ENCODE data around the gene SERGEF.

DNA sequence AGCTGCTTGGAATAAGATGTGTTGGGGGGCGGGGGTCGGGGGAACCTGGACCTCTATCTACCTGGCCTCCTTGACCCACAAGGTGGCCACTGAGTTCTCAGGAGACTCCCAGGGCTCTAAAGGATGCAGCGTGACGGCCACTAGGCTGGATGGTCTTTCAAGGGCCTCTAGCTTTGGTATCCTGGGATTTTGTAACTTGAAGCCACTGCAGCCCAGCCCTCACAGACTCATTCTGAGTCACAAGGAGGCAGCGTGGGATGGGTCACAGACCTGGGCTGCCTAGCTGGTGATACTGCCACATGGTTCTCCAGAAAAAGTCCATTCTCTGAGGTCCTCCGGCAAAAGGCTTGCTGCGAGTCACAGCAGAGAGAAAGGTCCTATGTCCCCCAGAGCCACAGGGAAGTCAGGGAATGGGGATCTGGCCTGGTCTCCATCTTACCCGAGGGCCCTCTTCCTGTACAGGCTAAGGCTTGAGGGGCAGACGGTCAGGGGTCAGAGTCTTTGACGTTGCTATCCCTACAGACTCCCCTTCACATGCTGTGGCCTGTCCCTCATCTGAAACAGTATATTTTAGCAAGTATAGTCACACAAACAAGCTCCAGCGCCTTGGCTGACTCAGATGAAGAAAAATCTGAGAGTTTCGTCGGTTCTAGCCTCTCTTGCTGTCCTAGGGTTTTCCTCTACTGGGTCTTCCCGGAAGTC lies 225.9 kb downstream of the SERGEF start:
- no peak; the same call in 1 of the 2 replicates for TF ChIP-seq POLR2A (IDR thresholded peaks at IDR 0.05; ENCODE audit: low read depth, low read length)
- TF ChIP-seq, protein P1, sequence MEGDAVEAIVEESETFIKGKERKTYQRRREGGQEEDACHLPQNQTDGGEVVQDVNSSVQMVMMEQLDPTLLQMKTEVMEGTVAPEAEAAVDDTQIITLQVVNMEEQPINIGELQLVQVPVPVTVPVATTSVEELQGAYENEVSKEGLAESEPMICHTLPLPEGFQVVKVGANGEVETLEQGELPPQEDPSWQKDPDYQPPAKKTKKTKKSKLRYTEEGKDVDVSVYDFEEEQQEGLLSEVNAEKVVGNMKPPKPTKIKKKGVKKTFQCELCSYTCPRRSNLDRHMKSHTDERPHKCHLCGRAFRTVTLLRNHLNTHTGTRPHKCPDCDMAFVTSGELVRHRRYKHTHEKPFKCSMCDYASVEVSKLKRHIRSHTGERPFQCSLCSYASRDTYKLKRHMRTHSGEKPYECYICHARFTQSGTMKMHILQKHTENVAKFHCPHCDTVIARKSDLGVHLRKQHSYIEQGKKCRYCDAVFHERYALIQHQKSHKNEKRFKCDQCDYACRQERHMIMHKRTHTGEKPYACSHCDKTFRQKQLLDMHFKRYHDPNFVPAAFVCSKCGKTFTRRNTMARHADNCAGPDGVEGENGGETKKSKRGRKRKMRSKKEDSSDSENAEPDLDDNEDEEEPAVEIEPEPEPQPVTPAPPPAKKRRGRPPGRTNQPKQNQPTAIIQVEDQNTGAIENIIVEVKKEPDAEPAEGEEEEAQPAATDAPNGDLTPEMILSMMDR (conservative IDR thresholded peaks at IDR 0.05; ENCODE audit: low read depth, low read length) = peak; percentile 21; the same call in 1 of the 2 replicates
- no peak; the same call in 1 of the 2 replicates for TF ChIP-seq BHLHE40 (IDR thresholded peaks at IDR 0.05; ENCODE audit: low read depth, low read length)

Measured in IMR-90 (cell line).